ENCODE measurements around the gene INVS. TPM values are rescaled to one million over a fixed set of nuclear protein-coding genes. Genes with fewer than 3 reads are reported as not detected.
A peak's percentile ranks its signal among the peaks of the same experiment; 100 is the strongest.

INVS gene
- total and polyA plus RNA-seq, 2 donors: 5.0 to 11.7 TPM

DNA sequence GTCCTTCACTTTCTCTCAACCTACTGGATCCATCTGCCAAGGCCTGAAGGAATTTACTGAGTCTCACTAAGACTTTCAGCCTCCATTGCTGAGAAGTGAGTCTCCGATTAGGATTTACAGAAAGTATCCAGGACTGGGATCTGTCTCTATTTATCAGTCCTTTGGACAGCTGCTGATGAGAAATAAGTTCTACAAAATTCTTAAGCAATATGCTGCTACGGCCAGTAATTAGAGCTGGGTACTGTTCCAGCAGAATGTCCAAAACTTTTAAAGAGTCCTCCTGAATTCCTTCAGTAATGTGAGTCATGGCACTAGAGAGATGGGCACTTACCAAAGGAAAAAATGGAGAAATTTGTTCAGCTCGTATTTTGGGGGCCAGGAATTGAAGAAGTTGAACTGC is 247.8 kb downstream of the INVS start:
- Histone ChIP-seq H3K27ac (ENCODE audit: low read depth in 1 of 2, low read length in 1 of 2) (no peak overlapping the region), H3K4me1 (ENCODE audit: control insufficient read depth in 2 of 2, insufficient read depth in 2 of 2, low read length in 2 of 2) (peaks cover 17% of the 10 kb centered on the region in 2 donors), H3K36me3 (ENCODE audit: control insufficient read depth in 2 of 2, insufficient read depth in 2 of 2, low read length in 1 of 2) (peaks cover 0 to 17% of the 10 kb centered on the region in 2 donors), H3K9me3 (ENCODE audit: control insufficient read depth in 2 of 2, insufficient read depth in 1 of 2, low read length in 1 of 2) (peaks cover 0 to 2% of the 10 kb centered on the region in 2 donors), H3K4me3 (ENCODE audit: low read length in 2 of 2) (no peak overlapping the region), H3K27me3 (ENCODE audit: control insufficient read depth in 2 of 2, insufficient read depth in 1 of 2, low read length in 1 of 2) (no peaks in the 10 kb centered on the region)
- DNase-seq (ENCODE audit: low read depth in 6 of 9, low spot score in 9 of 9): no peak
- 95% methylated on average over 3 of the region's 3 CpGs for WGBS

DNA sequence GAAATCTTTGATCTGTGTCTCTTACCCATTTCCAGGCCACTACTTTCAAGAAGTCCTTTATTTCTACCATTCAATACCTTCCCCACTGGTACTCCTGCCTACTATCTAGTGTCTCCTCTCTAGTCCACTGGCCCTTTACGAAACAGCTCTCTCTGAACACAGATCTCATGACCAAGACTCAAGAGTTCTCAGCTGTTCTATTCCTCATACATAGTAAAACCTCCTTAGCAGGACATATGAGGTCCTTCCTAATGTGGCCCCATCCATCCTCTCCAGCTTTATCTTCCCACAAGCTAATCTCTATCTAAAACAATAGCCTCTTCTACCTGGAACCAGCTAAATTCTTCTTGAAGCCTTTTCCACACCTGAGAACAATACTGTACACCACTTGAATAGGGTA is 251.1 kb downstream of the INVS start:
- DNase-seq (ENCODE audit: low read depth in 6 of 9, low spot score in 9 of 9): no peak
- Histone ChIP-seq H3K9me3 (ENCODE audit: control insufficient read depth in 2 of 2, insufficient read depth in 1 of 2, low read length in 1 of 2) (peaks cover 0 to 2% of the 10 kb centered on the region in 2 donors), H3K4me3 (ENCODE audit: low read length in 2 of 2) (no peak overlapping the region), H3K27me3 (ENCODE audit: control insufficient read depth in 2 of 2, insufficient read depth in 1 of 2, low read length in 1 of 2) (no peaks in the 10 kb centered on the region), H3K36me3 (ENCODE audit: control insufficient read depth in 2 of 2, insufficient read depth in 2 of 2, low read length in 1 of 2) (peaks cover 0 to 15% of the 10 kb centered on the region in 2 donors), H3K4me1 (ENCODE audit: control insufficient read depth in 2 of 2, insufficient read depth in 2 of 2, low read length in 2 of 2) (peaks cover 23 to 27% of the 10 kb centered on the region in 2 donors), H3K27ac (ENCODE audit: low read depth in 1 of 2, low read length in 1 of 2) (peak overlapping the region in 1 of 2 donors; percentile 18)
- 98% methylated on average over 1 of the region's 1 CpG for WGBS

Other genes with a start within 250 kb of the INVS start
- gene STX17, start 192.6 kb upstream of the INVS start, total RNA-seq: 21.0 TPM
- 7.5 TPM for gene STX17, start 192.6 kb upstream of the INVS start, polyA plus RNA-seq
- 13.7 TPM for gene ERP44, start 243 bp upstream of the INVS start, total RNA-seq
- gene ERP44, start 243 bp upstream of the INVS start, polyA plus RNA-seq: 18.2 TPM